OCI-LY7 (cell line): ENCODE measurements around the gene CATSPER1.

ENCODE experiments used
- EZH2phosphoT487 ChIP-seq: fragments of 200-600 bp; sonication (generic); IDR thresholded peaks from 2 replicates; pipeline ENCODE4 v1.6.1; 2018; ENCODE audit warnings: low read depth, borderline replicate concordance, mild to moderate bottlenecking, mixed run types, antibody characterized with exemption, low read length, moderate library complexity, mixed read lengths
- TF ChIP-seq, protein P1 (sequence below): fragments of 200-600 bp; sonication (generic); conservative IDR thresholded peaks from 2 replicates; pipeline ENCODE4 v1.5.1; 2014; ENCODE audit warnings: mild to moderate bottlenecking, antibody characterized with exemption, low read length, moderate library complexity, mixed read lengths

DNA sequence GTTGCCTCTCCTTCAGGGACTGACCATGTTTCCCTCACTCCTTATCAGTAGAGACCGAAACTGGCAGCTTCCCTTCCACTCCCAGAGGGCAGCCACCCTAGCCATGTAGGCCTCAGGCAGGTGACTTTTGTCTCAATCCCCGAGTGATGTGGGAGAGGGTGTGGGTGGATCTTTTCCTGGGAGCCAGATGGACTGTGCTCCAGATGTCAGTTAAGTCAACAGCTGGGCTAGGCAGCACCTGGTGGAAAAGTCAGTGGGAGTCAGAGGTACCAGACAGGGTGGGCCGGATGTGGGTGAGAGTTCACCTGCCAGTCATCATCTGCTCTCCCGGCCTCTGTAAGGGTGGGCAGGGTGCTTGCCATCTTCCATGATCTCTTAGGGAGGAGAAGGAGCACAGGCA lies 22.1 kb downstream of the CATSPER1 start:
- TF ChIP-seq, protein P1, sequence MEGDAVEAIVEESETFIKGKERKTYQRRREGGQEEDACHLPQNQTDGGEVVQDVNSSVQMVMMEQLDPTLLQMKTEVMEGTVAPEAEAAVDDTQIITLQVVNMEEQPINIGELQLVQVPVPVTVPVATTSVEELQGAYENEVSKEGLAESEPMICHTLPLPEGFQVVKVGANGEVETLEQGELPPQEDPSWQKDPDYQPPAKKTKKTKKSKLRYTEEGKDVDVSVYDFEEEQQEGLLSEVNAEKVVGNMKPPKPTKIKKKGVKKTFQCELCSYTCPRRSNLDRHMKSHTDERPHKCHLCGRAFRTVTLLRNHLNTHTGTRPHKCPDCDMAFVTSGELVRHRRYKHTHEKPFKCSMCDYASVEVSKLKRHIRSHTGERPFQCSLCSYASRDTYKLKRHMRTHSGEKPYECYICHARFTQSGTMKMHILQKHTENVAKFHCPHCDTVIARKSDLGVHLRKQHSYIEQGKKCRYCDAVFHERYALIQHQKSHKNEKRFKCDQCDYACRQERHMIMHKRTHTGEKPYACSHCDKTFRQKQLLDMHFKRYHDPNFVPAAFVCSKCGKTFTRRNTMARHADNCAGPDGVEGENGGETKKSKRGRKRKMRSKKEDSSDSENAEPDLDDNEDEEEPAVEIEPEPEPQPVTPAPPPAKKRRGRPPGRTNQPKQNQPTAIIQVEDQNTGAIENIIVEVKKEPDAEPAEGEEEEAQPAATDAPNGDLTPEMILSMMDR, result no peak
- no peak for TF ChIP-seq EZH2phosphoT487
